Measurements from ENCODE around the gene CSAD. TPM values are rescaled to one million over a fixed set of nuclear protein-coding genes. Genes with fewer than 3 reads are reported as not detected.
"Not testable (repeated sequence)": the region's sequence is repeated elsewhere in the genome, so short reads cannot be mapped to it uniquely, and the experiment has no call there.

CSAD gene
- total RNA-seq, 1 donor from 2014 or later: 44.9 TPM

GRCh38 chr12:53113951-53114350 lies 66.8 kb downstream of the CSAD start:
- Histone ChIP-seq H3K4me1 (no peaks in the 10 kb centered on the region), H3K27ac (no peak overlapping the region), H3K36me3 (no peaks in the 10 kb centered on the region), H3K4me3 (no peak overlapping the region), H3K27me3 (no peaks in the 10 kb centered on the region), H3K9me3 (no peaks in the 10 kb centered on the region)
- intact Hi-C loops (cut with DNase I): no loop called here
- no peak for DNase-seq (ENCODE audit: extremely low spot score in 2 of 2)
- no peak for TF ChIP-seq CTCF (IDR thresholded peaks at IDR 0.05)
- no peak for TF ChIP-seq POLR2AphosphoS5 (IDR thresholded peaks at IDR 0.05; ENCODE audit: insufficient read depth in 1 of 2, low read depth in 1 of 2)
- no peak for TF ChIP-seq POLR2A (IDR thresholded peaks at IDR 0.05)

GRCh38 chr12:53113136-53113705 lies 67.5 kb downstream of the CSAD start:
- Histone ChIP-seq H3K4me1 (no peaks in the 10 kb centered on the region), H3K9me3 (no peaks in the 10 kb centered on the region), H3K36me3 (no peaks in the 10 kb centered on the region), H3K4me3 (no peak overlapping the region), H3K27ac (no peak overlapping the region), H3K27me3 (no peaks in the 10 kb centered on the region)
- DNase-seq (ENCODE audit: extremely low spot score in 2 of 2): no peak
- intact Hi-C loops (cut with DNase I): no loop called here
- TF ChIP-seq POLR2A (IDR thresholded peaks at IDR 0.05): no peak
- no peak for TF ChIP-seq CTCF (IDR thresholded peaks at IDR 0.05)
- TF ChIP-seq POLR2AphosphoS5 (IDR thresholded peaks at IDR 0.05; ENCODE audit: insufficient read depth in 1 of 2, low read depth in 1 of 2): no peak

GRCh38 chr12:53112431-53112830 lies 68.3 kb downstream of the CSAD start:
- H3K27ac ChIP-seq; H3K4me1 ChIP-seq; intact Hi-C loops (cut with DNase I); H3K36me3 ChIP-seq; H3K27me3 ChIP-seq; H3K9me3 ChIP-seq; H3K4me3 ChIP-seq; DNase-seq (ENCODE audit: extremely low spot score in 2 of 2): not testable (repeated sequence)

Small RNAs within 50 kb of the gene (small RNA-seq; reads per million reads assigned to genes)
- not detected for gene HIGD1AP1
- not detected for gene RNU6-333P

Other genes with a start within 250 kb of the CSAD start
- gene KRT18, start 231.8 kb downstream of the CSAD start, total RNA-seq: 93.1 TPM
- gene EIF4B, start 174.5 kb downstream of the CSAD start, total RNA-seq: 339 TPM
- gene TNS2, start 130.9 kb downstream of the CSAD start, total RNA-seq: 235 TPM
- 27.0 TPM for gene SPRYD3, start 101.5 kb downstream of the CSAD start, total RNA-seq
- gene IGFBP6, start 83.3 kb downstream of the CSAD start, total RNA-seq: 684 TPM
- gene SOAT2, start 77.4 kb downstream of the CSAD start, total RNA-seq: 0.74 TPM
- 12.8 TPM for gene ZNF740, start 203 bp downstream of the CSAD start, total RNA-seq
- 3.7 TPM for gene ITGB7, start 26.3 kb upstream of the CSAD start, total RNA-seq
- gene RARG, start 51.3 kb upstream of the CSAD start, total RNA-seq: 79.1 TPM
- gene ESPL1, start 87.4 kb upstream of the CSAD start, total RNA-seq: 17.7 TPM
- gene PFDN5, start 114.6 kb upstream of the CSAD start, total RNA-seq: 673 TPM
- gene MYG1, start 118.8 kb upstream of the CSAD start, total RNA-seq: 41.5 TPM
- gene AAAS, start 140.7 kb upstream of the CSAD start, total RNA-seq: 30.9 TPM
- not detected for gene SP7, start 155.4 kb upstream of the CSAD start, total RNA-seq
- gene SP1, start 199.3 kb upstream of the CSAD start, total RNA-seq: 76.1 TPM
- gene AMHR2, start 242.9 kb upstream of the CSAD start, total RNA-seq: 1.2 TPM